ENCODE data around the gene TUBA4B. TPM values are rescaled to one million over a fixed set of nuclear protein-coding genes. Genes with fewer than 3 reads are reported as not detected.
"Not testable (repeated sequence)": the region's sequence is repeated elsewhere in the genome, so short reads cannot be mapped to it uniquely, and the experiment has no call there.

Gene TUBA4B
- total and polyA plus RNA-seq, 4 donors: 0.28 TPM; not detected in 3

GRCh38 chr2:219251656-219252055 is 1.4 kb upstream of the TUBA4B start:
- intact Hi-C loops (cut with DNase I): loop anchor here in 1 of 2 donors (2.0 kb wide), 3 partner anchors 27 to 43 kb away; partner anchors contain the start of genes ABCB6 and DNAJB2
- Histone ChIP-seq H3K4me1 (ENCODE audit: control insufficient read depth in 1 of 2, insufficient read depth in 2 of 2, low read length in 2 of 2) (no peaks in the 10 kb centered on the region), H3K9me3 (ENCODE audit: control insufficient read depth, low read length) (no peaks in the 10 kb centered on the region), H3K36me3 (ENCODE audit: control insufficient read depth in 1 of 2, insufficient read depth in 2 of 2, low read length in 1 of 2) (no peaks in the 10 kb centered on the region), H3K4me3 (ENCODE audit: low read length in 2 of 2) (no peak overlapping the region), H3K27me3 (ENCODE audit: control insufficient read depth in 1 of 2, insufficient read depth in 2 of 2, low read length in 1 of 2) (no peaks in the 10 kb centered on the region), H3K27ac (ENCODE audit: low read depth in 1 of 2, low read length in 2 of 2) (peak overlapping the region in 1 of 2 donors; percentile 62)
- DNase-seq: no peak
- WGBS, 2 donors: 38 to 50% methylated on average over 6 of the region's 6 CpGs
- no peak for ATAC-seq (ENCODE audit: low FRiP score)

DNA sequence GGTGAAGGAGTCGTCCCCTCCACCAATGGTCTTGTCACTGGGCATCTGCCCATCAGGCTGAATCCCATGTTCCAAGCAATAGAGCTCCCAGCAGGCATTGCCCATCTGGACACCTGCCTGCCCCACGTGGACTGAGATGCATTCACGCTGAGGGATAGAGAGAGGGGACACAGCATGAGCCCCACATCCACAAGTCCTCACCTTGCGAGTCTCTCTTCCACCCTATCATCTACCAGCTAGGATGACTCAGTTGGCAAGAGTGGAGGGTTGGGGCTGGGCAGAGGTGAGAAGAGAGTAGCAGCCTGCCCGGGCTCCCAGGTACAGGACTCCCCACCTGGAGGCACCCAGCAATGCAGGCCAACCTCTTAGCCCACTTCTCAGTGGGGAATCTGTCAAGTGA is 959 bp upstream of the TUBA4B start:
- no peak for ATAC-seq (ENCODE audit: low FRiP score)
- peak overlapping the region in 1 of 2 donors; percentile 62 for H3K27ac ChIP-seq (ENCODE audit: low read depth in 1 of 2, low read length in 2 of 2)
- WGBS, 2 donors: 51 to 66% methylated on average over 5 of the region's 5 CpGs
- peak overlapping the region in 1 of 2 donors; percentile 75 for H3K4me3 ChIP-seq (ENCODE audit: low read length in 2 of 2)
- no peaks in the 10 kb centered on the region for H3K4me1 ChIP-seq (ENCODE audit: control insufficient read depth in 1 of 2, insufficient read depth in 2 of 2, low read length in 2 of 2)
- no peaks in the 10 kb centered on the region for H3K36me3 ChIP-seq (ENCODE audit: control insufficient read depth in 1 of 2, insufficient read depth in 2 of 2, low read length in 1 of 2)
- intact Hi-C loops (cut with DNase I): loop anchor here in 1 of 2 donors (2.0 kb wide), 3 partner anchors 27 to 43 kb away; partner anchors contain the start of genes ABCB6 and DNAJB2
- no peaks in the 10 kb centered on the region for H3K27me3 ChIP-seq (ENCODE audit: control insufficient read depth in 1 of 2, insufficient read depth in 2 of 2, low read length in 1 of 2)
- no peaks in the 10 kb centered on the region for H3K9me3 ChIP-seq (ENCODE audit: control insufficient read depth, low read length)
- no peak for DNase-seq

- Histone ChIP-seq H3K27me3 (ENCODE audit: control insufficient read depth in 1 of 2, insufficient read depth in 2 of 2, low read length in 1 of 2) (no peaks in the 10 kb centered on the region), H3K4me1 (ENCODE audit: control insufficient read depth in 1 of 2, insufficient read depth in 2 of 2, low read length in 2 of 2) (no peaks in the 10 kb centered on the region), H3K27ac (ENCODE audit: low read depth in 1 of 2, low read length in 2 of 2) (peak overlapping the region in 1 of 2 donors; percentile 25), H3K36me3 (ENCODE audit: control insufficient read depth in 1 of 2, insufficient read depth in 2 of 2, low read length in 1 of 2) (no peaks in the 10 kb centered on the region), H3K9me3 (ENCODE audit: control insufficient read depth, low read length) (no peaks in the 10 kb centered on the region), H3K4me3 (ENCODE audit: low read length in 2 of 2) (peak overlapping the region in 1 of 2 donors; percentile 75)
- WGBS, 2 donors: 56 to 62% methylated on average over 9 of the region's 9 CpGs
- DNase-seq (no peak), ATAC-seq (ENCODE audit: low FRiP score) (no peak)
- intact Hi-C loops (cut with DNase I): loop anchor here in 1 of 2 donors (2.0 kb wide), 3 partner anchors 26 to 42 kb away; partner anchors contain the start of genes ABCB6 and DNAJB2
Observed at GRCh38 chr2:219252570-219252899, 508 bp upstream of the TUBA4B start.

- Histone ChIP-seq H3K27me3 (ENCODE audit: control insufficient read depth in 1 of 2, insufficient read depth in 2 of 2, low read length in 1 of 2) (no peaks in the 10 kb centered on the region), H3K36me3 (ENCODE audit: control insufficient read depth in 1 of 2, insufficient read depth in 2 of 2, low read length in 1 of 2) (no peaks in the 10 kb centered on the region), H3K4me3 (ENCODE audit: low read length in 2 of 2) (peak within 1 kb of the TSS; percentile 75 to 76), H3K27ac (ENCODE audit: low read depth in 1 of 2, low read length in 2 of 2) (peak within 1 kb of the TSS; percentile 8 to 76), H3K4me1 (ENCODE audit: control insufficient read depth in 1 of 2, insufficient read depth in 2 of 2, low read length in 2 of 2) (no peaks in the 10 kb centered on the region), H3K9me3 (ENCODE audit: control insufficient read depth, low read length) (no peaks in the 10 kb centered on the region)
- peak; percentile 90 to 95 for DNase-seq
- WGBS, 2 donors: 0% methylated on average over 60 to 76 of the region's 76 CpGs
- ATAC-seq (ENCODE audit: low FRiP score): peak; percentile 93
- intact Hi-C loops (cut with DNase I): loop anchor here in 1 of 2 donors (2.0 kb wide), 3 partner anchors 25 to 41 kb away; partner anchors contain the start of genes ABCB6 and DNAJB2
Observed at GRCh38 chr2:219253753-219254589, 928 bp downstream of the TUBA4B start, which contains the start of gene TUBA4A. Gene TUBA4A (minus strand): TSS chr2:219253918. CDS start chr2:219253858, 60 bp downstream.

DNA sequence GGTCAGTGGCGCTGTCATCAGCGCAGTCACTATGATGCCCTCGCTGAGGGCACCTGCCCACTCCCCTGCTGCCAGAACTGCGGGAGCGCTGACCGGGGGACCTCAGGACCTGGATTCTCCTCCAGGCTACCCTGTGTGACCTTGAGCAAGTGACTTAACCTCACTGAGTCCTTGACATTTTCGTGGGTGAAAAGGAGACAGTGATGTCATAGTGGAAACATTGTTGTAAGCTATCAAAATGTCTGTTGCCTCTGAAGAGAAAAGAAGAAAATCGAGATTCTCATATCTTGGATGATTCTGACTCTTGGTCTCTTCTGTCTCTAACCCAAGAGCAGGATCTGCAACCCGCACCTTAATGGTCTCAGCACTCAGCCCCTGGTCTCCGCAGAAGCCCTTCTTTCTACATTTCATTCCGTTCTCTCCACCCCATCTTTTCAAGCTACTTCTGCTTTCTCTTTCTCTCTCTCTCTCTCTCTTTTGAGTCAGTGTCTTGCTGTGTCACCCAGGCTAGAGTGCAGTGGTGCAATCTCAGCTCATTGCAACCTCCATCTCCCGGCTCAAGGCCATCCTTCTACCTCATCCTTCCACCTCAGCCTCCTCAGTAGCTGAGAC is 1.7 kb downstream of the TUBA4B start:
- Histone ChIP-seq H3K4me1 (ENCODE audit: control insufficient read depth in 1 of 2, insufficient read depth in 2 of 2, low read length in 2 of 2) (no peaks in the 10 kb centered on the region), H3K9me3 (ENCODE audit: control insufficient read depth, low read length) (no peaks in the 10 kb centered on the region), H3K4me3 (ENCODE audit: low read length in 2 of 2) (peak overlapping the region; percentile 46 to 75), H3K36me3 (ENCODE audit: control insufficient read depth in 1 of 2, insufficient read depth in 2 of 2, low read length in 1 of 2) (no peaks in the 10 kb centered on the region), H3K27ac (ENCODE audit: low read depth in 1 of 2, low read length in 2 of 2) (no peak overlapping the region), H3K27me3 (ENCODE audit: control insufficient read depth in 1 of 2, insufficient read depth in 2 of 2, low read length in 1 of 2) (no peaks in the 10 kb centered on the region)
- WGBS, 2 donors: 27 to 30% methylated on average over 11 to 12 of the region's 12 CpGs
- DNase-seq (no peak), ATAC-seq (ENCODE audit: low FRiP score) (no peak)
- intact Hi-C loops (cut with DNase I): no loop called here

- intact Hi-C loops (cut with DNase I): loop anchor here in 1 of 2 donors (2.0 kb wide), 1 partner anchor 14 kb away; no protein-coding TSS in a partner anchor
- H3K27ac ChIP-seq (ENCODE audit: low read depth in 1 of 2, low read length in 2 of 2); ATAC-seq (ENCODE audit: low FRiP score); H3K36me3 ChIP-seq (ENCODE audit: control insufficient read depth in 1 of 2, insufficient read depth in 2 of 2, low read length in 1 of 2); H3K27me3 ChIP-seq (ENCODE audit: control insufficient read depth in 1 of 2, insufficient read depth in 2 of 2, low read length in 1 of 2); H3K4me1 ChIP-seq (ENCODE audit: control insufficient read depth in 1 of 2, insufficient read depth in 2 of 2, low read length in 2 of 2); H3K9me3 ChIP-seq (ENCODE audit: control insufficient read depth, low read length); H3K4me3 ChIP-seq (ENCODE audit: low read length in 2 of 2): not testable (repeated sequence)
- peak in 1 of 2 donors; percentile 35 for DNase-seq
- WGBS, 2 donors: 83 to 86% methylated on average over 10 of the region's 10 CpGs
Observed at GRCh38 chr2:219258942-219259341, 5.9 kb downstream of the TUBA4B start.

- Histone ChIP-seq H3K4me1 (ENCODE audit: control insufficient read depth in 1 of 2, insufficient read depth in 2 of 2, low read length in 2 of 2) (no peaks in the 10 kb centered on the region), H3K4me3 (ENCODE audit: low read length in 2 of 2) (no peak overlapping the region), H3K27me3 (ENCODE audit: control insufficient read depth in 1 of 2, insufficient read depth in 2 of 2, low read length in 1 of 2) (no peaks in the 10 kb centered on the region), H3K9me3 (ENCODE audit: control insufficient read depth, low read length) (no peaks in the 10 kb centered on the region), H3K27ac (ENCODE audit: low read depth in 1 of 2, low read length in 2 of 2) (no peak overlapping the region), H3K36me3 (ENCODE audit: control insufficient read depth in 1 of 2, insufficient read depth in 2 of 2, low read length in 1 of 2) (no peaks in the 10 kb centered on the region)
- no peak for ATAC-seq (ENCODE audit: low FRiP score)
- WGBS, 2 donors: 67 to 74% methylated on average over 5 of the region's 5 CpGs
- intact Hi-C loops (cut with DNase I): no loop called here
- peak in 1 of 2 donors; percentile 17 for DNase-seq
Observed at GRCh38 chr2:219261024-219261855, 8.2 kb downstream of the TUBA4B start.

DNA sequence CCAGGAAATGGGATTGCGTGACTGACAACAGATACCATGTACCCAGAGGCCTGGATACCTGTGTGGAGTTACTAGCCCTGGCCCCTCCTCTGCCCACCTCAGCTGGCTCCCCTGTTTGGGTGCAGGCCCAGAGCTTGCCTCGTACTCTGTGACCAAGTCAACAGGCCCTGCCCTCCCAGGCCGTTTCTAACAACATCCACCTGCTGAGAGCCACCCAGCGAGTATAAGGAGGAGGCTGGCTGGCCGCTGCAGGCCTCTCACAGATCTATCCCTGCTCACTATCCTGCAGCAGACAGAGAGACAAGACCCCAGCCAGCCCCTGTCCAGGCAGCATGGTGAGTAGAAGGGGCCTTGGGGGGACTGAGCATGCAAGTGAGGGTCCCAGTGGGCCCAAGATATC is 13.2 kb downstream of the TUBA4B start:
- H3K9me3 ChIP-seq (ENCODE audit: control insufficient read depth, low read length): no peaks in the 10 kb centered on the region
- DNase-seq (peak in 1 of 2 donors; percentile 55), ATAC-seq (ENCODE audit: low FRiP score) (no peak)
- 89 to 90% methylated on average over 5 of the region's 5 CpGs for WGBS, 2 donors
- no peaks in the 10 kb centered on the region for H3K27me3 ChIP-seq (ENCODE audit: control insufficient read depth in 1 of 2, insufficient read depth in 2 of 2, low read length in 1 of 2)
- intact Hi-C loops (cut with DNase I): no loop called here
- no peaks in the 10 kb centered on the region for H3K4me1 ChIP-seq (ENCODE audit: control insufficient read depth in 1 of 2, insufficient read depth in 2 of 2, low read length in 2 of 2)
- no peak overlapping the region for H3K27ac ChIP-seq (ENCODE audit: low read depth in 1 of 2, low read length in 2 of 2)
- H3K4me3 ChIP-seq (ENCODE audit: low read length in 2 of 2): no peak overlapping the region
- H3K36me3 ChIP-seq (ENCODE audit: control insufficient read depth in 1 of 2, insufficient read depth in 2 of 2, low read length in 1 of 2): no peaks in the 10 kb centered on the region

All from aorta (tissue), 5 donors.